K562 (cell line): ENCODE data around the gene MTG1. TPM values are rescaled to one million over a fixed set of nuclear protein-coding genes. Genes with fewer than 3 reads are reported as not detected.

Experiments
- ATAC-seq: fragments of 200-7000 bp; cut with Tn5 transposase; 3 replicates; pipeline ENCODE4 v1.9.1; 2020; ENCODE audit warnings: moderate library complexity
- BruUV-seq: library from RNA; stranded (reverse); fragments of 400-500 nt; replicated peaks from 2 replicates; lab custom pipeline; 2021; lab: Mats Ljungman, UMichigan
- CTCF ChIA-PET: fragments of 300-600 bp; formaldehyde crosslinking; extraction: SDS; loops from one replicate; lab custom pipeline; 2021; ENCODE audit warnings: low intra/inter-chr PET ratio; lab: Yijun Ruan, JAX
- POLR2A ChIA-PET: fragments of 300-600, 350-650 bp; sonication (Branson Sonifier 250); formaldehyde crosslinking; extraction: SDS; loops from one replicate; lab custom pipeline; 2021; ENCODE audit warnings: antibody characterized with exemption, inconsistent platforms; lab: Yijun Ruan, JAX
- DNase-seq, 4 experiments: peaks; one replicate each; pipeline versions ENCODE4 v3.0.0 to v3.0.0-alpha.2; 2011 to 2018; ENCODE audit warnings: low spot score in 3 of 4, mixed read lengths in 3 of 4; ENCODE audit errors: extremely low read depth in 1 of 4
- FAIRE-seq: peaks from 2 replicates; lab custom pipeline; 2011; peaks lifted over from hg19 to GRCh38; lab: Jason Lieb, UNC
- H2AFZ ChIP-seq: 2 replicates; pipeline ENCODE4 v1.6.0; 2011; ENCODE audit warnings: low read depth, low read length, control low read depth, inconsistent platforms
- H3K27ac ChIP-seq: fragments of 200-600 bp; 3 replicates; pipeline ENCODE4 v1.8.0; 2011; ENCODE audit warnings: low read depth, mild to moderate bottlenecking, control low read depth, inconsistent platforms, low read length, moderate library complexity, mixed read lengths; ENCODE audit errors: extremely low read depth
- H3K27me3 ChIP-seq, 2 experiments: fragments of 300-600 bp in 1 of 2; 2 replicates in 1 of 2; 3 replicates in 1 of 2; pipeline versions ENCODE4 v1.6.0 to v1.8.0; 2011; ENCODE audit warnings: inconsistent platforms in 2 of 2, low read length in 2 of 2, mild to moderate bottlenecking in 1 of 2, mixed read lengths in 1 of 2, moderate library complexity in 1 of 2; ENCODE audit not compliant: control insufficient read depth in 2 of 2, insufficient read depth in 2 of 2
- H3K36me3 ChIP-seq: fragments of 300-600 bp; 3 replicates; pipeline ENCODE4 v1.8.0; 2011; ENCODE audit warnings: mild to moderate bottlenecking, low read length, inconsistent platforms; ENCODE audit not compliant: control insufficient read depth, insufficient read depth
- H3K4me1 ChIP-seq, 2 experiments: fragments of 200-600 bp in 1 of 2; replicated peaks in 1 of 2; 2 replicates in 1 of 2; 3 replicates in 1 of 2; pipeline versions ENCODE4 v1.5.1 to v1.8.0; 2011; ENCODE audit warnings: inconsistent platforms in 2 of 2, low read length in 2 of 2, mild to moderate bottlenecking in 1 of 2, mixed read lengths in 1 of 2, moderate library complexity in 1 of 2; ENCODE audit not compliant: control insufficient read depth in 2 of 2, insufficient read depth in 2 of 2
- H3K4me2 ChIP-seq: 2 replicates; pipeline ENCODE4 v1.6.1; 2011; ENCODE audit warnings: low read length, control low read depth, inconsistent platforms, mixed read lengths; ENCODE audit not compliant: insufficient read depth
- H3K4me3 ChIP-seq: fragments of 200-600 bp; sonication (generic), shearing (Covaris generic); 2 replicates; pipeline ENCODE4 v1.5.1; 2016; ENCODE audit warnings: control low read depth, inconsistent platforms
- H3K79me2 ChIP-seq: fragments of 200-600 bp; 3 replicates; pipeline ENCODE4 v1.8.0; 2011; ENCODE audit warnings: low read length, inconsistent platforms; ENCODE audit not compliant: control insufficient read depth, insufficient read depth
- H3K9ac ChIP-seq, 2 experiments: 2 replicates each; pipeline versions ENCODE4 v1.6.0 to v1.6.1; 2011; ENCODE audit warnings: low read depth in 2 of 2, low read length in 2 of 2, control low read depth in 1 of 2, inconsistent platforms in 1 of 2, mild to moderate bottlenecking in 1 of 2, mixed read lengths in 1 of 2; ENCODE audit not compliant: insufficient read depth in 1 of 2
- H3K9me1 ChIP-seq: one replicate; pipeline ENCODE4 v1.6.0; 2011; ENCODE audit warnings: inconsistent platforms, mild to moderate bottlenecking, low read length, moderate library complexity; ENCODE audit not compliant: control insufficient read depth, insufficient read depth
- H3K9me3 ChIP-seq: replicated peaks from 2 replicates; pipeline ENCODE4 v1.5.1; 2011; ENCODE audit warnings: low read depth, low read length, inconsistent platforms; ENCODE audit not compliant: control insufficient read depth, insufficient read depth
- H4K20me1 ChIP-seq: replicated peaks from 2 replicates; pipeline ENCODE4 v1.6.1; 2011; ENCODE audit warnings: low read length, inconsistent platforms, mixed read lengths; ENCODE audit not compliant: control insufficient read depth, insufficient read depth
- EGR1 ChIP-seq: fragments of 450-650 bp; conservative IDR thresholded peaks from 2 replicates; pipeline ENCODE4 v1.6.1; 2017; ENCODE audit warnings: mild to moderate bottlenecking
- NFIC ChIP-seq: fragments of 450-650 bp; IDR thresholded peaks from 2 replicates; pipeline ENCODE4 v1.6.1; 2017; ENCODE audit warnings: mild to moderate bottlenecking, inconsistent platforms
- RNF2 ChIP-seq: sonication (generic); IDR thresholded peaks from 2 replicates; pipeline ENCODE4 v1.6.1; 2016
- ZNF263 ChIP-seq: sonication (generic); formaldehyde crosslinking; IDR thresholded peaks from 2 replicates; pipeline ENCODE4 v1.8.0; 2022; ENCODE audit warnings: mild to moderate bottlenecking, missing genetic modification reagents, borderline replicate concordance
- WGBS: fragments of 100-300 bp; shearing (Covaris generic); methylation state at CpG from one replicate; pipeline ENCODE4 v1.1.6; 2016; ENCODE audit warnings: low coverage, mixed read lengths; ENCODE audit not compliant: insufficient coverage; ENCODE audit errors: missing lambda C conversion rate; 5-methylcytosine and 5-hydroxymethylcytosine counted together
- in situ Hi-C: fragments of 300-500 bp; cut with MboI; formaldehyde crosslinking; loops from 4 replicates; pipeline ENCODE4 v1.15.0; 2018; ENCODE audit warnings: inconsistent platforms, mixed read lengths
- intact Hi-C: fragments of 100-400 bp; cut with micrococcal nuclease; formaldehyde crosslinking; loops from 2 replicates; pipeline ENCODE4 v1.14.2; 2022
- polyA plus RNA-seq, 8 experiments: library from polyadenylated mRNA; depleted of rRNA in 4 of 8; stranded (reverse) in 5 of 8; unstranded in 3 of 8; fragments of >200 nt; fragmentation: Nextera tagmentation in 2 of 8; fragmentation: Illumina TruSeq in 1 of 8; extraction: Ambion mirVana in 2 of 8; extraction: Trizol in 1 of 8; gene quantifications; 2 replicates each; pipeline versions ENCODE4 v1.2.1 to v1.2.3, GENCODE V29; 2011 to 2014; ENCODE audit warnings: inconsistent platforms in 1 of 8, missing spikeins in 1 of 8
- total RNA-seq, 7 experiments: library from RNA; depleted of rRNA in 6 of 7; stranded (reverse); fragments of >200 nt in 6 of 7; fragmentation: Illumina TruSeq in 2 of 7; extraction: Trizol in 2 of 7; gene quantifications; 2 replicates each; pipeline versions ENCODE4 v1.2.1 to v1.2.3, GENCODE V29; 2011 to 2021; ENCODE audit warnings: low replicate concordance in 1 of 7
- TF ChIP-seq, protein P1 (sequence below): fragments of 450-650 bp; IDR thresholded peaks from 2 replicates; pipeline ENCODE4 v1.6.1; 2016; ENCODE audit warnings: missing biosample characterization, missing genetic modification characterization

Gene MTG1
- total and polyA plus RNA-seq, 9 of the 15 experiments (the other 6 are each of a cell fraction or from before 2014, with no cell fraction given), result 2.8 to 28.2 (median 15.4) TPM

DNA sequence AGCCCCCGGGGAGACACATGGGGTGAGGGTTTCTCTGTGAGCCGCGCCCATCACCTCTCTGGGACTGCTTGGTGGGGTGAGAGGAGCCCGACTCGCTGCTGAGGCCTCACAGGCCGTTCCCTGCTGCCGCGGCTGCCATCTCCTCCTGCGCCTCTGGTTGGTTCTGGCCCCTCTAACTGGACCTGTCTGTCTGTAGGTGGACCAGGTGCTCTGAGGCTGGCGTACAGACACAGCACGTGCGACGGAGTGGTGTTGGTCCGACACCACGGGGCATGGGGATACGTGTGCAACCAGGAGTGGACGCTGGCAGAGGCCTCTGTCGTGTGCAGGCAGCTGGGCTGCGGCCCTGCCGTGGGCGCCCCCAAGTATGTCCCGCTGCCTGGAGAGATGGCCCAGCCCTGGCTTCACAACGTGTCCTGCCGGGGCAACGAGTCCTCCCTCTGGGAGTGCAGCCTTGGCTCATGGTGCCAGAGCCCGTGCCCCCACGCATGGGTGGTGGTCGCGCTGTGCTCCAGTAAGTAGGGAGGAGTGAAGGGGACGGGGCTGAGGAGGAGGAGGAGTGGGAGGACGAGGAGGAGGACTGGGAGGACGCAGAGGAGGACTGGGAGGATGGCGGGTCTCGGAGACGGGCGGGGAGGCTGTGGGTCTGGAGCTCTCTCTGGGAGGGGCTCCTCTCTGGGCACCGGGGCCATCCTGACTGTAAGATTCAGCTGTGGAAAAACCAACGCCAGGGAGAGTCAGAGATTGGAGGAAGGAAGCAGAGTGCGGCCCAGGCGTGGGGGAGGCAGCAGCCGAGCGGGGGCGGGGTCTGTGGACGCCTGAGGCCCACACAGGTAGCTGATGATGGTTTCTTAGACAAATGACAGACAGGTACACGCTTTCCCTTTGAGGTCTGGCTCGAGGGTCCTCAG lies 62.3 kb downstream of the MTG1 start:
- POLR2A ChIA-PET, result no interaction called here
- FAIRE-seq (no peak), ATAC-seq (no peak), DNase-seq (no peak)
- H3K79me2 ChIP-seq, result no peaks in the 10 kb centered on the region; the same call in 2 of the 3 replicates
- H3K9me3 ChIP-seq, result no peaks in the 10 kb centered on the region
- TF ChIP-seq ZNF263 (CRISPR knock-in tag), result peak; percentile 91
- 0 out of 2 replicates have a peak, but pooled peaks have one; percentile 22 for TF ChIP-seq EGR1
- TF ChIP-seq RNF2, result no peak
- TF ChIP-seq, protein P1, sequence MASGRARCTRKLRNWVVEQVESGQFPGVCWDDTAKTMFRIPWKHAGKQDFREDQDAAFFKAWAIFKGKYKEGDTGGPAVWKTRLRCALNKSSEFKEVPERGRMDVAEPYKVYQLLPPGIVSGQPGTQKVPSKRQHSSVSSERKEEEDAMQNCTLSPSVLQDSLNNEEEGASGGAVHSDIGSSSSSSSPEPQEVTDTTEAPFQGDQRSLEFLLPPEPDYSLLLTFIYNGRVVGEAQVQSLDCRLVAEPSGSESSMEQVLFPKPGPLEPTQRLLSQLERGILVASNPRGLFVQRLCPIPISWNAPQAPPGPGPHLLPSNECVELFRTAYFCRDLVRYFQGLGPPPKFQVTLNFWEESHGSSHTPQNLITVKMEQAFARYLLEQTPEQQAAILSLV, result no peak
- no peak for TF ChIP-seq NFIC
- CTCF ChIA-PET, result no interaction called here
- H3K4me3 ChIP-seq, result no peak overlapping the region
- no peaks in the 10 kb centered on the region for H3K36me3 ChIP-seq
- peaks cover 0 to 34% of the 10 kb centered on the region in 2 experiments; a peak in 2 of 5 replicates for H3K4me1 ChIP-seq
- no peak overlapping the region for H3K4me2 ChIP-seq
- no peaks in the 10 kb centered on the region for H4K20me1 ChIP-seq
- WGBS, result 11% methylated on average over 42 of the region's 46 CpGs
- in situ Hi-C loops (no loop called here), intact Hi-C loops (no loop called here)
- peaks cover 0 to 40% of the 10 kb centered on the region in 2 experiments; a peak in 2 of 5 replicates for H3K27me3 ChIP-seq
- H3K9ac ChIP-seq, result no peak overlapping the region; a peak in 1 of 4 replicates
- H3K27ac ChIP-seq, result no peak overlapping the region
- H2AFZ ChIP-seq, result no peak overlapping the region
- BruUV-seq, result no TSS peak
- H3K9me1 ChIP-seq, result no peaks in the 10 kb centered on the region
